GM12874 (cell line): ENCODE data around the gene SORCS3.

ENCODE experiments used
- TF ChIP-seq, protein P1 (sequence below): IDR thresholded peaks from 2 replicates; pipeline ENCODE4 v1.5.1; 2011; ENCODE audit warnings: low read depth, mild to moderate bottlenecking, control low read depth, low read length, moderate library complexity; ENCODE audit not compliant: insufficient read depth

Gene SORCS3

DNA sequence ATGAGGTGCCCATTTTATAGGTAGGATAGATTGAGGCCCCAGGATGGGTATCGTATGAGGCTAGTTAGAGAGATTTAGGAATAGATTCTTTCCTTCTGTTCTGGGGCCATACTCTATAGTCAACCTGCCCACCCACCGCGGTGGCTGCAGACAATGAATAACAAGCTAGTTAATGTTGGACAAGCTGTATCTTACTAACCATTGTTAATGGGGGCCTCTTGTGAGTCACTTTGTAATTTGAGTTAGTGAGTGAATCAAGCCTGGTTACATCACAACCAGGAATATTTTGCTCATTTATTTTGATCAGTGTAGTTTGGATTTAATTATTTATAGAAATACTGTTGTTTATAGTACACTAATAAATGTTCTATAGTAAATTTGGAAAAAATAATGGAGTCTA is 7.3 kb downstream of the SORCS3 start:
- TF ChIP-seq, protein P1, sequence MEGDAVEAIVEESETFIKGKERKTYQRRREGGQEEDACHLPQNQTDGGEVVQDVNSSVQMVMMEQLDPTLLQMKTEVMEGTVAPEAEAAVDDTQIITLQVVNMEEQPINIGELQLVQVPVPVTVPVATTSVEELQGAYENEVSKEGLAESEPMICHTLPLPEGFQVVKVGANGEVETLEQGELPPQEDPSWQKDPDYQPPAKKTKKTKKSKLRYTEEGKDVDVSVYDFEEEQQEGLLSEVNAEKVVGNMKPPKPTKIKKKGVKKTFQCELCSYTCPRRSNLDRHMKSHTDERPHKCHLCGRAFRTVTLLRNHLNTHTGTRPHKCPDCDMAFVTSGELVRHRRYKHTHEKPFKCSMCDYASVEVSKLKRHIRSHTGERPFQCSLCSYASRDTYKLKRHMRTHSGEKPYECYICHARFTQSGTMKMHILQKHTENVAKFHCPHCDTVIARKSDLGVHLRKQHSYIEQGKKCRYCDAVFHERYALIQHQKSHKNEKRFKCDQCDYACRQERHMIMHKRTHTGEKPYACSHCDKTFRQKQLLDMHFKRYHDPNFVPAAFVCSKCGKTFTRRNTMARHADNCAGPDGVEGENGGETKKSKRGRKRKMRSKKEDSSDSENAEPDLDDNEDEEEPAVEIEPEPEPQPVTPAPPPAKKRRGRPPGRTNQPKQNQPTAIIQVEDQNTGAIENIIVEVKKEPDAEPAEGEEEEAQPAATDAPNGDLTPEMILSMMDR, result no peak

DNA sequence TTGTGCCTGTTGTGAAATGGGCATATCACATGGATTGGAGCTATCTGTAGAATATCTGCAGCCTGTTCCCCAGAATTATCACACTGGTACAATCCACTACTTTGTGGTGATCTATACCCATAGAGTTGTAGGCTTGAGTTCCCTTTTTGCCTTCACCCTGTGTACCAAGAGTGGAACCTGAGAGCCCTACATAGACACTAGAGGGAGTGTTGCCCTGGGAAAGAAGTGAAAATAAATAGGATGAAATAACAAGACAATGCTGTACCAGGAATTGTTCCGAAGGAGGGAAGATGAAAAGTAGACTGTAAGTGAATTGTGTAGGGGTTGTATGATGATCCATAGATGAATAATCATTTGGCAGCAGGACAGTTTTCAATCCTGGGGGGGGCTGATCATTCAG is 9.0 kb downstream of the SORCS3 start:
- TF ChIP-seq, protein P1, result 0 out of 2 replicates have a peak, but pooled peaks have one; percentile 3

DNA sequence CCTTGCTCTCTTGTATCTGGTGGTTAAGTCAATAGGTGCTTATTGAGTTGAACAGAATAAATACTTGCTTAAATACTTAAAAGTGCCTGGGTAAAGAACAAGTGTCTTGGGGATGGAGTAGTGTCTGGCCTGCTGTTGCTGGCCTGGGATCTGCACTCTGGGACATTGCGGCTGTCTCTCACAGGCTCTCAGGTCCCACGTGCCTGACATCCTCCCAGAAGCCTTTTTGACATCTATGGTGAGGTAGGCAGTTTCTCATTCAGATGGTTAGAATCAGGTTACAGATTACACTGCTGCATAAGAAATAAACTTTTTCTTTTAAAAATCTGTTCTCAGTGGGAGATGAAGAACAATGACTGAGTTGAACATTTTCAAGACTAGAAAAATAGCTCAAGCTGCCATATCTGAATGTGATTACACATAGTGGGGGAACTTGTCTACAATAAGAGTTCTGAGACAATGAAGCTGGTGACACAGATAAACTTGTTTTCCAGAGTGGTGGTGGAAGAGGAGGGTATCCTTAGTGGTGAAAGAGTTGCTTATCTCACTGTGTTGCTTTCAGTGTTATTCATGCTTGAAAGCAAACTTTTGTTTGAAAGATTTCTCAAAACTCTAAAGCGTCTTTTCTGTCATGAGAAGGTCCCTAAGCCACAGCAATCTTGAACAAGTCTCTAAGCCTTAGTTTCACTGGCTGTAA is 9.7 kb downstream of the SORCS3 start:
- TF ChIP-seq, protein P1, result no peak

DNA sequence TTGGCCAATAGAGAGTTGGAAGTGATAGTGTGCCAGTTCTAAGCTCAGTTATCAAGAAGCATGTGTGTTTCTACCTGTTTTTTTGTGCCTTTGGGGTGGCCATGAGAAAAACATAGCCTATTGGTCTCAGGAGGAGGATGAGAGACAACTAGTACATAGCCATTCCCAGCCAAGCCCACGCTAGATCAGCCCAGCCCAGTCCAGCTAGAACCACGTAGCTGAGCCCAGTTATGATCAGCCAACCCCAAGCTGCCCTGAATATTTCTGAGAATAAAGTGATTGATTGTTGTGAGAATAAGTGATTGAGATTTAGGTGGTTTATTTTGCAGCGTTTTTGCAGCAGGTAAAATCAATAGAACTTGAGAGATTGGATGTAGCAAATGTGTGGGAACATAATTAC is 15.9 kb downstream of the SORCS3 start:
- TF ChIP-seq, protein P1, result no peak

DNA sequence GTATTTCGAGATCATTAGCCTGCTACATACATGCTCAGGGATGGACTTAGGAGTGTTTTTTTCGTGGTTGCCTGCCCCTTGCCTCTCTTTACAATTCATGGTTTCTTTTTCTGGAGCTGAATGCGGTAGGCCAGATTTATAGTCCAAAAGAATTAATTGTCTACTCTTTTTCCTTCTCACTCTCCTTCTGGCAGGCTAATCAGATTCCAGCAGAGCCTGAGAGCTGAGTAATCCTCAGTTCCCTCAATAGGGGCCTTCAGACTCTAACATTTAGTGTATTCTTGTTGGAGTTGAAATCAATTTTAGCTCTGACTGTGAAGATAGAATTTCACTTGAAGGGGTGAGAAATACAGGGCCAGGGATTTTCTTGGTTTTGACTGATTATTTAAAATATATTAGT is 16.4 kb downstream of the SORCS3 start:
- TF ChIP-seq, protein P1, result no peak

DNA sequence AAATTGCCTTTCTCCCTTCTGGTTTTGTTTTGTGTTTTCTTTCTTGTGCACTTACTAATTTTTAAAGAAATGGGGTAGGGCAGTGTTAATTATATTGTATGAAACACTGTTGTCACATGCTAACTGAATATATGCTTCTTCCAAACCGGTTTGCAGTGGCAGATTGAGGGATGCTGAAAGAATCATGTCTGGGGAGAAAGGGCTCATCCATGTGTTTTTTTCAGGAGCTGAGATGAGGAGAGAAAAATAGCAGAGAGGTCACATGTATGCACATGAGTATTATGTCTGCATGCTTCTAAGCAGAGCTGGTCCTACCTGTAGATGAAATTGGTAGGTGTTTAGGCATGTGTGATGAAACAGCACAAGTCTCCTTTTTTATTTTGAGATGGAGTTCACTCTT is 17.0 kb downstream of the SORCS3 start:
- TF ChIP-seq, protein P1, result no peak

DNA sequence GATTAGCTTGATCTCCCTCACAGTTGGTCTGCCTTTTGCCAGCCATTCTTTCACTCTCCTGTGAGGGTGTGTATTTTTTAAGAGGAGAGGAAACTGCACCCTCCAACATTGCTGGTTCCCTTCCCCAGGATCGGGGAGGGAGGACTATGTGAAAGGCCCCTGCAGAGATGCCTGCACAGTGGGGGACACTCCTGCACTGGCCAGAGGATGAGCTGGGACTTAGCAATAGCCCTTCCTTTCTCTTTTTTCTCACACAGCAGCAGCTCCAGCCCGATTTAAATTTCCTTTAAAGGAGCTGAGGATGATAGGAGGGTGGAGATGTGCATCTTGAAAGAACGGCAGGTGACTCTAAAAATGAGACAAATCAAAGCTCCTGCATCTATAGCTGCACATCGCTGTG is 18.7 kb downstream of the SORCS3 start:
- TF ChIP-seq, protein P1, result no peak
